Thyroid gland (tissue), 4 donors: ENCODE data around the gene IQCE.
"Not testable (repeated sequence)": the region's sequence is repeated elsewhere in the genome, so short reads cannot be mapped to it uniquely, and the experiment has no call there.

Source experiments
- POLR2A ChIP-seq, 2 donors: fragments of 450-650 bp; IDR thresholded peaks; one replicate each; pipeline ENCODE4 v1.6.1; 2017; ENCODE audit warnings: antibody characterized with exemption in 2 of 2, mild to moderate bottlenecking in 2 of 2, moderate library complexity in 1 of 2
- TF ChIP-seq, protein P1 (sequence below), 6 experiments: fragments of 200-600 bp in 3 of 6; fragments of 450-650 bp in 3 of 6; sonication (generic) in 3 of 6; IDR thresholded peaks; one replicate each; pipeline ENCODE4 v1.5.1; 2016 to 2019; ENCODE audit warnings: antibody characterized with exemption in 6 of 6, mild to moderate bottlenecking in 2 of 6, inconsistent platforms in 1 of 6, moderate library complexity in 1 of 6

DNA sequence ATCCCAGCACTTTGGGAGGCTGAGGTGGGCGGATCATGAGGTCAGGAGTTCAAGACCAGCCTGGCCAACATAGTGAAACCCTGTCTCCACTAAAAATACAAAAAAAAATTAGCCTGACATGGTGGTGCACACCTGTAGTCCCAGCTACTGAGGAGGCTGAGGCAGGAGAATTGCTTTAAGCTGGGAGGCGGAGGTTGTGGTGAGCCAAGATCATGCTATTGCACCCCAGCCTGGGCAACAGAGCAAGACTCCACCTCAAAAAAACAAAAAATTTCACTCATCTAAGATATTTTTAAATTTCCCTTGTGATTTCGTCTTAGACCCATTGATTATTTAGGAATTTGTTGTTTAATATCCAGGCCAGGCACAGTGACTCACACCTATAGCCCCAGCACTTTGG is 5.2 kb downstream of the IQCE start:
- TF ChIP-seq POLR2A (IDR thresholded peaks at IDR 0.05) = not testable (repeated sequence)
- TF ChIP-seq, protein P1, sequence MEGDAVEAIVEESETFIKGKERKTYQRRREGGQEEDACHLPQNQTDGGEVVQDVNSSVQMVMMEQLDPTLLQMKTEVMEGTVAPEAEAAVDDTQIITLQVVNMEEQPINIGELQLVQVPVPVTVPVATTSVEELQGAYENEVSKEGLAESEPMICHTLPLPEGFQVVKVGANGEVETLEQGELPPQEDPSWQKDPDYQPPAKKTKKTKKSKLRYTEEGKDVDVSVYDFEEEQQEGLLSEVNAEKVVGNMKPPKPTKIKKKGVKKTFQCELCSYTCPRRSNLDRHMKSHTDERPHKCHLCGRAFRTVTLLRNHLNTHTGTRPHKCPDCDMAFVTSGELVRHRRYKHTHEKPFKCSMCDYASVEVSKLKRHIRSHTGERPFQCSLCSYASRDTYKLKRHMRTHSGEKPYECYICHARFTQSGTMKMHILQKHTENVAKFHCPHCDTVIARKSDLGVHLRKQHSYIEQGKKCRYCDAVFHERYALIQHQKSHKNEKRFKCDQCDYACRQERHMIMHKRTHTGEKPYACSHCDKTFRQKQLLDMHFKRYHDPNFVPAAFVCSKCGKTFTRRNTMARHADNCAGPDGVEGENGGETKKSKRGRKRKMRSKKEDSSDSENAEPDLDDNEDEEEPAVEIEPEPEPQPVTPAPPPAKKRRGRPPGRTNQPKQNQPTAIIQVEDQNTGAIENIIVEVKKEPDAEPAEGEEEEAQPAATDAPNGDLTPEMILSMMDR (IDR thresholded peaks at IDR 0.05) = not testable (repeated sequence)
